ENCODE results near the gene PPP1R9A.
A peak's percentile ranks its signal among the peaks of the same experiment; 100 is the strongest.

Gene PPP1R9A

DNA sequence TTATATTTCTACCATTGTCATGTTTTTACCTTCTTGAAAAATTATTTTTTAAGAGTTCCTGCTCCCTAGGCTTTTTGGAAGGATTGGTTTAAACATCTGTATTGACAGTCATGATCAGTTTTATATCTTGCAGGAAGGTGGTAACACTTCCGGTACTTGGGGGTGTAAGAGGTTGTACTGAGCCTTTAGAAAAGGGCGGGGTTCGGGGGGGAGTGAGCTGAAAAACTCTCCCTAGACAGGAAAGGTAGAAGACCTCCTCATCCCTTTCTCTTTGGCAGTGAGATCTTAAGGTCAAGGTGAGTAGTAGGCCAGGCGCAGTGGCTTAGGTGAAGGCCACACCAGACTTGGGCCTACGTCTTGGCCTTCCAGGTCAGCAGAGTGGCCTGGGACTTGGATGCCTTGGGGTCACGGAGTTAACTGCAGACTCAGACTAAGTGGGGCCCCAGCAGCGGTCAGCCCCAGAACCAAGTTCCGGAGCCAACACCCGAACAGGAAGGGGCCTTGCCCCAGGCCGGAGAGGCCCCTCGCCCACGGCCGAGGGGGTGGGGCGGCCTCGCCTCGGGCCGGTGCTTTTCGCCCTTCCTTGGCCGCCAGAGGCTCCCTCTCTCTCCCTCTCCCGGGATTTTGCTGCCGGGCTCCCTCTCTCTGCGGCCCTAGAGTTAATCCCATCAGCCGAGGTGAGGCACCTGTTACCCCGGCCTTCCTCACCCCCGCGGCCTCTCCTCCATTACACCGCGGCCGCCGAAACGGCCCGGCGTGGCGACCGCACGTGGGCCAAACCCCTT, at the start of gene PPP1R9A:
Gene PPP1R9A, plus strand, starts transcription at position 569 of the 785 bp plus-strand sequence. CDS start 2,520 bp downstream, outside the sequence.
- peak; percentile 40 to 94 (median 61) for DNase-seq
- intact Hi-C loops (cut with DNase I), result loop anchor here (5.0 to 10.0 kb wide), 3 partner anchors 250 to 392 kb away; partner anchors contain the start of gene SGCE

DNA sequence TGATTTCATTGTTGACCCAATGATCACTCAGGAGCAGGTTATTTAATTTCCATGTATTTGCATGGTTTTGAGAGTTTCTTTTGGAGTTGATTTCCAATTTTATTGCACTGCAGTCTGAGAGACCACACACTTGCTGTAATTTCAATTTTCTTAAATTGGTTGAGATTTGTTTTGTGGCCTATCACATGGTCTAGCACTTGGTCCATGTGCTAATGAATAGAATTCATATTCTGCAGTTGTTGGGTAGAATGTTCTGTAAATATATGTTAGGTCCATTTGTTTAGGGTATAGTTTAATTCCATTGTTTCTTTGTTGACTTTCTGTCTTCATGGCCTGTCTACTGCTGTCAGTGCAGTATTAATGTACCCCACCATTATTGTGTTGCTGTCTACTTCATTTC, 36.3 kb upstream of the PPP1R9A start:
- intact Hi-C loops (cut with DNase I), result no loop called here

DNA sequence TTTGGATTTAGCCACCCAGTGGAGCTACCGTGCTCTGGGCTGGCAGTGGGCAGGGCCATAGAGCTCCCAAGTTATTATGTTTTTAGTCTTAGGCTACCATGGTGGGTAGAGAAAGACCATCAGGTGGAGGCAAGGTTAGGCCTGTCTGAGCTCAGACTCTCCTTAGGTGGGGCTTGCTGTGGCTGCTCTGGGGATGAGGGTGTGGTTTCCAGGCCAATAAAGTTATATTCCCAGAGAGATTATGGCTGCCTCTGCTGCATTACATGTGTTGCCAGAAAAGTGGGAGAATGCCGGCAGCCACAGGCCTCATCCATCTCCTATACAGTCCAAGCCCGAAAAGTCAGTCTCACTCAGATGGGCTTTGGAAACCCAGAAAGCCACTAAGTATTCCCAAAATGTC, 34.2 kb upstream of the PPP1R9A start:
- intact Hi-C loops (cut with DNase I), result no loop called here
- DNase-seq, result no peak

More for the DNA sequence above, 36.3 kb upstream of the PPP1R9A start:
- no peak for DNase-seq

DNA sequence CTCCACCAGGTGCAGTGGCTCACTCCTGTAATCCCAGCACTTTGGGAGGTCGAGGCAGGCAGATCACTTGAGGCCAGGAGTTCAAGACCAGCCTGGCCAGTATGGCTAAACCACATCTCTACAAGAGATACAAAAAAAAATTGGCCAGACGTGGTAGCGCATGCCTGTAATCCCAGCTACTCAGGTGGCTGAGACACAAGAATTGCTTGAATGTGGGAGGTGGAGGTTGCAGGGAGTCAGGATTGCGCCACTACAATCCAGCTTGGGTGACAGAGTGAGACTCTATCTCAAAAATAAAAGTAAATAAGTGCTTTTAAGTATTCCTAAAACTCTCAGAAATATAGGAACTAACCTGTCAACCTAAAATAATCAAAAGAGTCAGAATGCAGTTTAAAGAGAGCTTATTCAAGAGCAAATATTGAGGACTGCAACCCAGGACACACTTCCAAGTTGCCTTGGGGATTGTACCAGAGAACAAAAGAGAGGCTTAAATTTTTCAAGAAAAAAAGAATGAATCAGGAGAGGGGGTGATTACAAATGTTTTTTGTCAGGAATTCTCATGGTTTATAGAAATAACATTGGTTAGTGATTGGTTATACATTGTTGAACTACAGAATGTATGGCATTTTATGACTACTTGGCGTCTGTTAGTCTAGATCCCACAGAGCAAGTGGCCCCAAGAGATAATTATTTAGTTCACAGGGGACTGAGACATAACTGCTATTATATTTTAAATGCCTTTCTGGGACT, 33.2 kb upstream of the PPP1R9A start:
- intact Hi-C loops (cut with DNase I), result no loop called here
- DNase-seq, result no peak

DNA sequence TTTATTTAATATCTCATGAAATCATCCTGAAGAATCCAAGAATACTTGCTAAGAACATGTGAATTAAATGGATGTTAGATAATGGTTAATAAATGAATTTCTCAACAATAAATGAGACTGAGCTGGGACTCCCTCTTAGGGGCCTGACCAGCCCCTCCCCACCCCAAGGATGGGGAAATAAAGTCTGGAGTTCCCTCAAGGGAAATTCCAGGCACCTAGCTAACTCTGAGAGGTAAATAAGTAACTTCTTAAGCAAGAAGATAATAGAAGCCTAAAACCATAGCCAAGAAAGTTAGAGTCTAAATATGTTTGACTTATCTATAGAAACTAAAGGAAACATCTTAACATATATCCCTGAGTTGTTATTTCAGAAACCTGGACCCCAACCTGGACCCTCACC, 32.2 kb upstream of the PPP1R9A start:
- intact Hi-C loops (cut with DNase I), result no loop called here

DNA sequence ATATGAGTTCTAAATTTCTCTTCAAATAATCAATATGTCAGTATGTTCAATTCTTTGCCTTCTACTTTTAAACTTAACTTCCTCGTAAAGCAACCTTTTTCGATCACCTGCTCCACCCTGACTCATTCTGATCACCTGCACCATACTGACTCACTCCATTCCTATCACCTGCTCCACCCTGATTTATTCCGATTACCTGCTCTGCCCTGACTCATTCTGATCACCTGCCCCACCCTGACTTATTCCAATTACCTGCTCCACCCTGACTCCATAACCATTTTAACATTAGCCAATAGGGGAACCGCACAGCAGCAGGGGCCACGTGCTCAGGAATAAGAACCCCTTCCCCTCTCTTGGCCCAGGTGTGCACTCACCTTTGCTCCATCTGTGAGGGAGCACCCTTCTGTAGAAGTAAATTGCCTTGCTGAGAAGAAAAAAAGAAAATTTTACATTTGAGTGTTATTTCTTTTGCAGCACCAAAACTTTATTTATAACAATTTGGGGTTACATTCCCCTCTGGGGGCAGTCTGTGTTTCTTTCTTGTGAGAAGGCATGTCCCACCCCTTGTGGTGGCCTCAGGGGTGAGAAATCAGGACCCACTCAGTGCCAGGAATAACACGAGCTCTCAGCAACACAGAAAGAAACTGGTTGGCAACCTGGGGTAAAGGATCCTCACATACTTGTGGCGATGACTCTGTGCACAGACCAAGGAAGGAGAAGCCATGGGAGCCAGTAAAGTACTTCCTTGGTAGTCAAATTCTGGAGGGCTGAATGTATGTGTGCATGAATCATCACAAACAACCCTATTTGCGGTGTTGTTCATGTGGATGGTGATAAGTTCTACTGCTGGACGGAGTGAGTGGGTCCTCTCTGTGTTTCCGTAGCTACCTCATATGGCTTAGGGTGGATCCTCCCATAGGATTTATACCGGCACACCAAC, 29.4 kb upstream of the PPP1R9A start:
- DNase-seq, result no peak
- intact Hi-C loops (cut with DNase I), result no loop called here

More for the DNA sequence above, 32.2 kb upstream of the PPP1R9A start:
- no peak for DNase-seq

DNA sequence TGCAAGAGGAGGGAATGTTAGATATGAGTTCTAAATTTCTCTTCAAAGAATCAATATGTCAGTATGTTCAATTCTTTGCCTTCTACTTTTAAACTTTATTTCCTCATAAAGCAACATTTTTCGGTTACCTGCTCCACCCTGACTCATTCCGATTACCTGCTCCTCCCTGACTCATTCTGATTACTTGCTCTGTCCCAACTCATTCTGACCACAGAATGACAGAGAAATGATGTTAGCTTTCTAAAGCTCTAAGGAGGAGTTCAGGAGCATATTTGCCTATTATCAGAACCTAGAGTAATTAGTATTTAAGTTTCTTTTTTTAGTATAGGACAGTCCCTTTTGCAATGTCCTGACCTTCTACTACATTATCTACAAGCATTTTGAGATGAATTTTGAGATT, 24.5 kb upstream of the PPP1R9A start:
- intact Hi-C loops (cut with DNase I), result no loop called here
- no peak for DNase-seq

DNA sequence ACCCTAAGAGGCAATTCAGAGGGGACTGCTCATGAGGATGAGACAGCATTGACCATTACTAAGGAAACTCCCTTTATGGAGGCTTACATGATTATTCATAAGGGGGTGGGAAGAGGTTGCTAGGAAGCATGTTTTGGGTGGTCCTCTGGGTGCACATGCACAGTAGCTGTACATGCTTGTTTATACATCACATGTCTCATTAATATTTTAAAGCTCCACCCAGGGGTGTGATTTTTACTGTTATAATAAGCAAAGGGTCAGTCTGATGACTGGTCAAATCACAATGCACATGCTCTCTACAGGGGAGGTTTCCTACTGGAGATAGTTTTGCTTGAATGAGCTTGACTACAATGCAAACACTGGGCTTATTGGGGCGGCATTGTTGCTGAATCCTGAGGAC, 23.8 kb upstream of the PPP1R9A start:
- intact Hi-C loops (cut with DNase I), result no loop called here
- no peak for DNase-seq

GRCh38 chr7:94888551-94888950, 18.8 kb upstream of the PPP1R9A start:
- no peak for DNase-seq
- intact Hi-C loops (cut with DNase I), result no loop called here

DNA sequence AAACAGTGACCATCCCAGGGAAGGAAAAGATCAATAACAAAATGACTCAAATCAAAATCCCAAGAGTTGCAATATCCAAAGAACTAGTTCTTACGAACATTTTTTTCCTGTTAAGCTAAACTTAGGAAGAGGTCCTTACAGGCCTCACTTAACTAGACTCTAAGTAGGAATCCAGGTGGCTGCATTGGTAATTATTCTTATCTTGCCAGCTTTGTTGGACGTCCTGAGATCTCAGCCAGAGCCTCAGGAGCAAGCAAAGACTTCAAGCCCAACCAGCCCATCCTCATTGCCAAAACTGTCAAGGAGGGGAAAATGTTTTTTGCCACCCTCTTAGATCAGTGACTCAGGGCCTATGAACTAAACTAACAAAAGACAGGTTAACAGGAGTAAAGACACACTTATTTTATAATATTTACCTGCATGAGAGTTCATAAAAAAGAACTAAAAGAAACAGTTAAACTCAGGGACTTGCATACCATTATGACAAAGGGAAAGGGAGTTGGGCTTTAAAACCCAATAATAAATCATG, 18.3 kb upstream of the PPP1R9A start:
- intact Hi-C loops (cut with DNase I), result no loop called here
- DNase-seq, result no peak

- intact Hi-C loops (cut with DNase I), result no loop called here
- no peak for DNase-seq
These were observed 17.2 kb upstream of the PPP1R9A start for GRCh38 chr7:94890216-94890615.

DNA sequence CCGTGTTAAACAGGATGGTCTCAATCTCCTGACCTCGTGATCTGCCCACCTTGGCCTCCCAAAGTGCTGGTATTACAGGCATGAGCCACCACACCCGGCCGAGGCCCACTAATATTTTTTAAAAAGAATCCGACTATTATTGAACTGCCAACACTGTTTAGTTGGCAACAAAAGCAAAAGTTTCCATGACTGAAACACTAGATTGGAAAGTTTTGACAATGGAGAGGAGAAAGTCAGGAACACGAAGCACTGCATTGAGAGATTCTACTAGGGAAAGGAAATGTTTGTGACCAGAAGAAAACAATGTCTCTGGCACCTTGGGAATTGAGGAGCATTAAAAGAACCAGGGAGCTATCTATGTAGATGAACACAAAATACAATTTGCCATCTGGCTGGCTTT, 13.7 kb upstream of the PPP1R9A start:
- DNase-seq, result no peak
- intact Hi-C loops (cut with DNase I), result no loop called here

GRCh38 chr7:94897541-94897940, 9.9 kb upstream of the PPP1R9A start:
- intact Hi-C loops (cut with DNase I), result no loop called here
- DNase-seq, result no peak

GRCh38 chr7:94898340-94898739, 9.1 kb upstream of the PPP1R9A start:
- DNase-seq, result no peak
- intact Hi-C loops (cut with DNase I), result no loop called here

DNA sequence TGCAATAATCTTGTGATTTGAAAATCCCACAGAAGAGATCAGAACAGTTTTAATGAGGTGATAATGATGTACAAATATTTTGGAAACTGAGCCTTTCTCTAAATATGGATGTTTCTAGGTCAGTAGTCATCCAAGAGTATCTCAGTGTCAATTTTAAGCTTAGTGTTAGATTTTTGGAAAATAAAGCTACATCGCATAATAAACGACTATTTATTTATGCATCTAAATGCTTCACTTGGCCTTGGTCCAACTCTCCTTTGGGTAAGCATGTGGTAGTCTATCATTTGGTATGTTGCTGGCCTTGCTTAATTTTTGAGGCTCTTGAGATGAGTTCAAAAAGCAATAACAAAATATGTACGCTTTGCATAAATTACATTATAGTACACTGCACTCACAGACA, 5.4 kb upstream of the PPP1R9A start:
- intact Hi-C loops (cut with DNase I), result loop anchor here (10.0 kb wide), 1 partner anchor 387 kb away; no protein-coding TSS in a partner anchor
- DNase-seq, result no peak

DNA sequence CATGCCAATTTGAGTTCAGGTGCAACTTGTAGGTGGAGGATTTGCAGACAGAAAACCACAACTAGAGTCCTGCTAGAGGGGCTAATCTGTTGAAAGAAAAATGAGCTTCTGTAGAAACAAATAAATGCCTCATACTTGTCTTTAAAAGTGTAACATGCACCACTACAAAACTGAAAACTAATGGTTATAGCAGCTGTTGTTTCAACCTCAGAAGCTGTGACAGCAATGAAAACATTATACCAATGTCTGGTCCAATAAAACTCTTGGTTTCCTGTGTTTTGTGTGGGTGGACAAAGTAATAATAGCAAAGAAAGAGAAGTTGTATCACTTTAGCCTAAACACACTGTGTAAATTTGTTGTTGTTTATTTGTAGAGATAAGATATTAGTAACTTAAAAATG, 3.4 kb upstream of the PPP1R9A start:
- DNase-seq, result no peak
- intact Hi-C loops (cut with DNase I), result loop anchor here (10.0 kb wide), 1 partner anchor 389 kb away; no protein-coding TSS in a partner anchor

DNA sequence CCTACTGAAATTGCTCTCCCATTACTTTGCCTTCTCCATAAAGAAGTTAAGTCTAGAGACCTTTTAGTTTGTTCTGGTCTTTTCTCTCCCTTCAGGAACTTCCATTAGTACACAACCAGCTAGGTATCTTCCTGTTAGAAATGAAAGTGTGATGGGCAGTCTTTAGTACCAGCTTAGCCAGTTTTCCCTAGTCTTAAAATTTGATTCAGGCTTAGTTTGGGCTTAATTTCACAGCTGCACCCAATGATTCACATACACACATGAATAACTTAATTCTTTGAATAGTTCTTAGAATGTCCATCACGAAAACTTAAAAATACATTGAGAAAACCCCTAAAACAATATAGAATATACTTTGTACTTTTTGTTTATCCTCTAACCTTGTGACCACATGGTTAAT, 2.4 kb upstream of the PPP1R9A start:
- intact Hi-C loops (cut with DNase I), result loop anchor here (5.0 to 10.0 kb wide), 3 partner anchors 248 to 390 kb away; partner anchors contain the start of gene SGCE
- no peak for DNase-seq

GRCh38 chr7:94906065-94906851, 1.1 kb upstream of the PPP1R9A start:
- intact Hi-C loops (cut with DNase I), result loop anchor here (5.0 to 10.0 kb wide), 3 partner anchors 249 to 391 kb away; partner anchors contain the start of gene SGCE
- DNase-seq, result peak in 2 of 10 donors; percentile 27 to 63

DNA sequence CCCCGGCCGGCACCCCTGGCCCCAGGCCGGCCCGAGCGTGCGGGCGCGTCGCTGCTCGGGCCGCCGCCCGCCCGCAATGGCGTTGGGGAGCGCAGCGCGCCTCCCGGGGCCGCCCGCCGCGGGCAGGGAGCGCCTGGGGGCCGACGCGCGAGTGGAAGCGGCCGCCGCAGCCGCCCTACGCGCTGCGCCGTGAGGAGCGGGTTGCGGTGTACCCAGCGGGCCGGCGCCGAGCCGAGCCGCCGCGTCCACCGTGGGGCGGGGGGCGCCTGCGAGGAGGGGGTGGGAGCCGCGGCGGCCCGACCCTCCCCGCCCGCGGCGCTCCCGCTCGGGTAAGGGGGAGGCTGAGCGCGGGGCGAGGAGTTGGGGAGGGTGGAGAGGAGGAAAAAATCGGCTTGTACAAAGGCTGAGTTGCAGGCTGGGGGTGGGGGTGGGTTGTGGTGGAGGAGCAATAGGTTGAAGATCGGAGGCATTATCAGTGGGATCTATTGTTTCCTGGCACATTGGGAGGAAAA, 473 bp downstream of the PPP1R9A start:
- intact Hi-C loops (cut with DNase I), result loop anchor here (5.0 to 10.0 kb wide), 3 partner anchors 251 to 393 kb away; partner anchors contain the start of gene SGCE
- DNase-seq, result peak in 7 of 10 donors; percentile 15 to 86 (median 49)
